Ovary (tissue), 3 donors: ENCODE results near the gene NUDT17.
"Not testable (repeated sequence)": the region's sequence is repeated elsewhere in the genome, so short reads cannot be mapped to it uniquely, and the experiment has no call there.

Source experiments
- POLR2A ChIP-seq: fragments of 450-650 bp; IDR thresholded peaks from one replicate; pipeline ENCODE4 v1.6.1; 2017; ENCODE audit warnings: antibody characterized with exemption, mild to moderate bottlenecking, moderate library complexity
- TF ChIP-seq, protein P1 (sequence below), 3 donors: fragments of 450-650 bp in 2 of 3; fragments of 200-600 bp in 1 of 3; IDR thresholded peaks; one replicate each; pipeline versions ENCODE4 v1.5.1 to v1.8.0; 2016 to 2022; ENCODE audit warnings: antibody characterized with exemption in 3 of 3, mild to moderate bottlenecking in 1 of 3
- donor health status: DM: no; HTN: no; CAD: no.

- TF ChIP-seq POLR2A = not testable (repeated sequence)
- TF ChIP-seq, protein P1, sequence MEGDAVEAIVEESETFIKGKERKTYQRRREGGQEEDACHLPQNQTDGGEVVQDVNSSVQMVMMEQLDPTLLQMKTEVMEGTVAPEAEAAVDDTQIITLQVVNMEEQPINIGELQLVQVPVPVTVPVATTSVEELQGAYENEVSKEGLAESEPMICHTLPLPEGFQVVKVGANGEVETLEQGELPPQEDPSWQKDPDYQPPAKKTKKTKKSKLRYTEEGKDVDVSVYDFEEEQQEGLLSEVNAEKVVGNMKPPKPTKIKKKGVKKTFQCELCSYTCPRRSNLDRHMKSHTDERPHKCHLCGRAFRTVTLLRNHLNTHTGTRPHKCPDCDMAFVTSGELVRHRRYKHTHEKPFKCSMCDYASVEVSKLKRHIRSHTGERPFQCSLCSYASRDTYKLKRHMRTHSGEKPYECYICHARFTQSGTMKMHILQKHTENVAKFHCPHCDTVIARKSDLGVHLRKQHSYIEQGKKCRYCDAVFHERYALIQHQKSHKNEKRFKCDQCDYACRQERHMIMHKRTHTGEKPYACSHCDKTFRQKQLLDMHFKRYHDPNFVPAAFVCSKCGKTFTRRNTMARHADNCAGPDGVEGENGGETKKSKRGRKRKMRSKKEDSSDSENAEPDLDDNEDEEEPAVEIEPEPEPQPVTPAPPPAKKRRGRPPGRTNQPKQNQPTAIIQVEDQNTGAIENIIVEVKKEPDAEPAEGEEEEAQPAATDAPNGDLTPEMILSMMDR (IDR thresholded peaks at IDR 0.05) = not testable (repeated sequence)
Measured at GRCh38 chr1:145818095-145818494, 27.3 kb upstream of the NUDT17 start.
